ENCODE data around the gene SDC1.

The SDC1 gene

GRCh38 chr2:20229322-20230113, 4.6 kb upstream of the SDC1 start:
- no peak for DNase-seq (ENCODE audit: low read depth in 2 of 2)

DNA sequence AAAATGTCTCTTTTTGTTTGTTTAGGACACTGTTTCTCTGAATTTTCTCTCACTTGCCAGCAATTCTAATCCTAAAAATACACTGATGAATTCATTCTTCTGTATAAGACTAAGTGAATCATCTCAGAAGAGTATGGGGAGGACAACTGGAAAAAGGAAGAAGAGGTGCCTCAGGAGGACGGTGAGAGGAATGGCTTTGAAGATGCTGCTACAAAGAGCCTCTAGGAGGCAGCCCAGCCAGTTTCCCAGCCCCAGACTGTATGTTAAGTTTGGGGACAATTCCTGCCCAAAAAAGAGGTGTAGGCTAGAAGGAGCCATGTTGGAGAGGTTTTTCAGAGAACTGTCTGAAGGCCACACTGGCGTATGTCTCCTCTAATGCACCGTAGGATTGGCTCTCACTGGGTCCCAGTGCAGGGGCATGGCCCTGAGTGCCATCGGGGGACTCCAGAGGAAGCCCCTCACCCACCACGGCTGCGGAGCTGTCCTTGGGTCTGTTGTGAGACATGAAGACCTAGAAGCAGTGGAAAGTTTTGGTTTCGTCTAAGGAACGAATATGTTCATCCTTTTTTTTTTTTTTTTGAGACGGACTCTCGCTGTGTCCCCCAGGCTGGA, 3.1 kb upstream of the SDC1 start:
- DNase-seq (ENCODE audit: low read depth in 2 of 2): no peak

DNA sequence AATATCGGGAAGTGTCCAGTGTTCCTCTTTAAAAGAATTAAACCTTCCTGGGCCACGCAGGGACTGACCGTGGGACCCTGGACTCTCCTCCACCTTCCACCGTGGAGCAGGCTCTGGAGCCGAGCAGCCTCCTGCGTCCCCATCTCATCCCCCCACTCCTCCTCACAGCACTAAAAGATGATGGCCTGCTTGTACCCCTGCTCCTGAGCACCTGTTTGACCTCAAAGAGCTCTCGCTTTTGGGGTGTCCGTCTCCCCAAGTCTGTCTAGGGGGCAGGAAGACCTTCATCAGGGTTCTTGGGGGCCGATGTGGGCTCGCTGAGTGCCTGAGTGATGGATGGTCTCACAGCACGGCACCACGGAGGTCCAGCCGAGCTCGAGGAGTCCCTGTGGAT, 1.2 kb upstream of the SDC1 start:
- DNase-seq (ENCODE audit: low read depth in 2 of 2): no peak

DNA sequence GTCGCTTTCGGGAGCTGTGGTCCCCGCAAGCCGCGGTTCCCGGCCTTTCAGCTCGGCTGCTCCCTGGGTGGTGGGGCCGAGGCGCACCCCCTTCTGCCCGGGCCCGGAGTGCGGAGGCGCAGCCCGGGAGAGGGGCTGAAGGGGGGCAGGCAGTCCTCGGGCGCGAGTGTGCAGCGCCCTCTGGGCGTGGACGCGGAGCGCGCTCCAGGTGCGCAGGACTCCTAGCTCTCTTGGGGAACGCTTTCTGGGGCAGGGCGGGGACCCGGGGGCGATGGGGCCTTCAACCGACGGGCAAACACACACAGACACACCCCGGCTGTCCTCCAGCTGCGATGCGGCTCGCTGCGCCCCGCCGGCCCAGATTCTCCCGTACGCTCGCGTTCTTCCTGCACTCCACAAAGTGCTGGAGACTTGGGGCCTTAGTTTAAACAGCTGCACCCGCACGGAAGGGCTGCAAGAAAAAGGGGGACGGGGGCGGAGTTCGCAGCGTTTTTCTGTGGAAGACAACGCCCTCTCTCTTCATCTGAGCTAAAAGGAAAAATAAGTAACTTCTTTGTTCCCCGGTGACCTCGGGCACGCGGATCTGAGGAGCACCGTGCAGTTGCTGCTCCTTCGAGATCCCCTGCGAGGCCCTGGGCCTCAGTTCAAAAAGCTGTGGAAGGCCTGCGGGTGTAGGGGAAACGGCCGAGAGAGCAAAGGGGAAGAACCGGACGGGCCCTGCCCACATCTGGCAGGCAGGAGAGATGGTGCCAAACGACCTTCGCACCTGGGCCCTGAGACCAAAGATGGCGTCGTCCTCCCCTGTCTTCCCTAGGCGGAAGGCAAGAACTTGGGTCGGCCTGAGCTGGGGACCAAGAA, 593 bp upstream of the SDC1 start:
- no peak for DNase-seq (ENCODE audit: low read depth in 2 of 2)

DNA sequence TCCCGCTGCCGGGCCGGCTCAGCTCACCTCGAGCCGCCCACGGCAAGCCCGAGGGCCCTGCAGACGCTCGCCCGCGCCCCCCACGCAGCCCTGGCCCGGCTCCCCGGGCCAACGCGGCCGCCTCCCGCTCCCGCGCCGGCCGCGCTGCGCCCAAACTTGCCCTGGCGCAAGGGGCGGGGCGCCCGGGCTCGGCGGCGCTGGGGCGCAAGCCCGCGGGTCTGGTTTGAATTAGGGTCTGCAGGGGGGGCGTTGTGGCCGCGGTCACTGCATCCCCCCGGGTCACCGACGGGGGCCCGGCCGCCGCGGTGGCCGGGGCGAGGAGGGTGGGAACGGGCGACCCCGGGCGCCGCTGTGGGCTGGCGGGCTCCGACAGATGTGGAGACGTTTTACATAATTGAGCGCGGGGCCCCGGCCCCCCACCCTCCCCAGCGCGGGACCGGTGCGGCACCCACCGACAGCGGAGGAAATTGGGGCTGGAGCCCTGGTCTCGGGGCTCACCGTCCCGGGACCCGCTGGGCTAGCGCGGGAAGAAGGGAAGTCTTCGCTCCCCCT, 690 bp downstream of the SDC1 start:
- no peak for DNase-seq (ENCODE audit: low read depth in 2 of 2)

- DNase-seq (ENCODE audit: low read depth in 2 of 2): no peak
Measured at GRCh38 chr2:20223407-20224163, 1.3 kb downstream of the SDC1 start.

DNA sequence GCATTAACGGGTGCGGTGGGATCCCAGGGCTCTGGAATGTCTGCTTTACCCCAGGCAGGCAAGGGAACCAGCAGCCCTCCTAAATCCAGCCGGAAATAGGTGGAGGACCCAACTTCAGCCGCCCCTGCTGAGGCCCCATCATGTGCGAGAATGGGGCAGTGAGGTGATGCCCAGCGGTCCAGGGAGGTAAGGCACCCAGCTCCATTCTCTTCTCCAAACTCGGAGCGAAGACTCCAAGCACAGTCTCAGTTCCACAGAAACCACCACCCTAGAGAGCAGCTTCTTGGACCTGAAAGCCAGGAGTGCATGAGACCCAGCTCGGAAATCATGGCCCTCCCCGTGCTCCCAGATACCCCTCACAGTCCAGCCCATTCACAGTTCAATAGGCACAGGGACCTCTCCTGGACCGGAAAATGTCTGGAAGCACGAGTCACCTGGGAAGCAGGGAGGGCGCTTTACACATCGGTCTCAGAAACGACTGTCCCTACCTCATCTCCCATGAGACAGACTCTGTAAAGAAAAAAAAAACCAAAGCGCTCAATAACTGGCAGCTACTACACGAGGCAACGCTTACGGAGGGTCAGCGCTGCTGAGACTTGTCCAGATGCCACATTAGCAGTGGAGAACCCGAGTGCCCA, 2.0 kb downstream of the SDC1 start:
- DNase-seq (ENCODE audit: low read depth in 2 of 2): no peak

DNA sequence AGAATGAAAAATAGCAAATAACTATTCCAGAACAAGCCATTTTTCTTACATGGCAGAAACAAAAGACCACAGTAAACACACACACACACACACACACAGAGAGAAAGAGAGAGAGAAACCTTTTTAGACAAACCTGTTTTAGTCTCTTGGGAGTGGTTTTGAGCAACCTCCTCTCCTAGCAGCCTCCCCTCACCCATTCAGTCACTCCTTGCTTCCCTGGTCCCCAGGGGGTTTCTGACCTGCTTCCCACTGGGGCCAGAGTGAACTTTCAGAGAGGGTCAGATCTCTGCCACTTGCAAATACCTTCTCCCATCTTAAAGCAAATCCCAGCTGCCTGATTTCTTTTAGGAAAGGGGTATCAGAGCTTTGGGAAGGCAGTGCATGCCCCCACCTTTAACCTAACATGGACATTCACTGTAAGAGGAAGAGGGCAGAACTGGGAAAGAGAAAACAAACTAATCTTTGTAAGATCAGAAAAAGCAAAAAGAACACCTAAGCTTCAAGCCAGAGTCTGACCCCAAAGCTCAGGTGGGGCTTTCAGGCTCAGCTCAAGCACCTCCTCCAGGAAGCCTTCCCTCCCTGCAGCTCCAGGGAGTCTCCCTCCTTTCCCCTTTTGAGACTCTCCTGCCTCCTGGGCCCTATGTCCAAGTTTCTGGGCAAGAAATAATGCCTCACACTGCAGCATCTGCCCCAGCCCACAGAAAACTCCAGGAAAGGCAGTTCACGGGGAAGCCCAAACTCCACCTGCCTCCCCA, 2.7 kb downstream of the SDC1 start:
- no peak for DNase-seq (ENCODE audit: low read depth in 2 of 2)

- DNase-seq (ENCODE audit: low read depth in 2 of 2): no peak
Measured at GRCh38 chr2:20221555-20221973, 3.4 kb downstream of the SDC1 start.

DNA sequence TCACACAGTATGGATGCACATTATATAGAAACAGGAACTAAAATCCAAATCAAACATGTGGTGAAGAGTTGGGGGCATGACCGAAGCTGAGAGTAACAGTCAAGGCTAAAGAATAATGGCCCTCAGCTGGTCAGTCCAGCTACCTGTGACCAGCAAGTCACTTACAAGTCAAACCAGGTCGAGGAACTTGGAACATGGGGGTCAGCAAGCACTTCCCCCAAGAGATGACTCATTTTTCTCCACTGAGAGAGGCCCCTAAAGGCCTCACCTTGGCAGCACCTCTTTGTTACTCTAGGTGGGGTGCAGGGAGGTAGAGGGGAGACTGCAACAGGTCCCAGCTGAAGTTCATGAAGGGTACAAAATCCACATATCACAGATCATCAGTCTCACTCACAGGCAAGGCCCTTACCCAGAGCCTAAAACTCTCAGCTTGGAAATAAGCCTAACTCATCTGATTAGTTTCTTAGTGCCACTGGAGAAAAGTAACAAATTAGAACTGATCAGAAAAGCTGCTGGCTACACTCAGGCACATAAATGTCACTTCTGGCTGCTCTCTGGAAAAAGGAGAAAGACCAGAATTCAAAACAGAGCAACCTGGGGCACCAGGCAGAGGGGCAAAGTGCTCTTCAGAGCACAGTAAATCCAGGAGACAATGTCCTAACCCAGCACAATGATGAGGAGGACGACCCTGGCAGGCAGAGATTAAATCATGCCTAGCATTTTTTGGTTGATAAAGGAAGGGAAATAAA, 4.0 kb downstream of the SDC1 start:
- DNase-seq (ENCODE audit: low read depth in 2 of 2): no peak

DNA sequence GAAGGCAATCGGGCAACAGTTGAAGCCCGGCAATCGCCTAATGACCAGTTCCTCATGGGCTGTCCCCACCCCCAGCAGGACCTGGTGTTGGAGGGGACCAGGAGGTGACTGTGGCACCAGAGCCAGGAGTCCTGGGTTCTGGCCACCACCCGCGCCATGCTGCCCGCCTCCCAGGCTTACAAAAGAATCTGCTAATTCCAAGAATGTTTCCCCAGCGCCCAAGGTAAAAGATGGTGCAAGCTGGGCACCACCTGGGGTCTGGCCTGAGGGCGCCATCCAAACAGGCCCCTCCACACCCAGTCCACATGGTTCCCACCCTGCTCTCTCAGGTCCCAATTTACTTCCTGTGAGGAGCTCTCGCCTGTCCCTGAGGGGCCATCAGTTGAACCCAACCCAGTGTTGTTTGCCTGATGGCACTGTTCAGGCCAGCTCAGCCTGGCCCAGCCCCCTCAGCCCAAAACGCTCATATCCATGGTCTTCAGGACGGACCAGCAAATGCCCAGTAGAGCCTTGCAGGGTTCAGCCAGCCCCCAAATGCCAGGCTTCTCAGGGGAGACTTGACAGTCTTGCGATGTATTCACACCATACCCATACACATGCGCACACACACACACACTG, 5.1 kb downstream of the SDC1 start:
- DNase-seq (ENCODE audit: low read depth in 2 of 2): no peak

- no peak for DNase-seq (ENCODE audit: low read depth in 2 of 2)
Measured at GRCh38 chr2:20218331-20219320, 6.3 kb downstream of the SDC1 start.

- no peak for DNase-seq (ENCODE audit: low read depth in 2 of 2)
Measured at GRCh38 chr2:20217041-20217970, 7.6 kb downstream of the SDC1 start.

GRCh38 chr2:20216130-20217025, 8.6 kb downstream of the SDC1 start:
- no peak for DNase-seq (ENCODE audit: low read depth in 2 of 2)

DNA sequence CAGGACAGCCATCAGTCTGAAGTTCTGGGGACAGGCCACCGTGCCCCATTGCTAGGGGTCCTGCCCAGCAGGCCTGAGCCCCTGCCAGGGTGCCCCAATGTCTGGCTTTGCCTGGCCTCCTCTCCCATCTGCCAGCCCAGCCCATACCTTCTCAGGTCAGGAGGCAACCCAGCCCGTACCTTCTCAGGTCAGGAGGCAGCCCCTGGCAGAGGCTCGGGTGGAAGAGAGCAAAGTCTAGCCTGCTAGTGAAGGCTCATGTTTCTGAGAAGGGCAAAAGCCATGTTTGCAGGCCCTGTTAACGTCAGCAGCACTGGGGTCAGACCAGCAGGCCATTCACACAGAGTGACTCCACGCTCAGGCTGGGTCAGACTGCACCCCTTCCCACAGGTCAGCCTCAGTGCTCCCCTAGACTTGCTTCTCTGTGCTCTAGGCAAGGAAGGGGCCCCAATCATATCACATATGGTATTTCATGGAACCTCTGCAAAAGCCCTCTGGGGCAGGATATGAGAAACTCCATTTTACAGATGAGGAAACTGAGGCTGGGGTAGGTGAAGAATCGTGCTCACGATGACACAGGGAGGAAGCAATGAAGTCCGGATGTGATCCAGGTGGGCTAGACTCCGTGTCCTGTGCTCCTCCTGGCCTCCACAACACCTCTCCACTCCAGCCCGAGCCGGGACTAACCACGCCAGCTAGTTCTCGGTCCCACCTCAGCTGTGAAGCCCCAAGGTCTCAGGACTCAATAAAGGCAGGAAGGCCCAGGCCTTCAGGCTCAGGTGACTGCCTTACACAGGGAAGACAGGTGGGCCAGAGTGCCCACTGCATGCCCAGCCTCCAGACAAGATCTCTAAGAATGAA, 9.5 kb downstream of the SDC1 start:
- no peak for DNase-seq (ENCODE audit: low read depth in 2 of 2)
